ENCODE results near the gene PAWR. TPM values are rescaled to one million over a fixed set of nuclear protein-coding genes. Genes with fewer than 3 reads are reported as not detected.

The PAWR gene
- total and polyA plus RNA-seq, 2 of the 13 experiments (the other 11 are each of a cell fraction or from before 2014, with no cell fraction given), result 29.1 to 36.1 TPM

DNA sequence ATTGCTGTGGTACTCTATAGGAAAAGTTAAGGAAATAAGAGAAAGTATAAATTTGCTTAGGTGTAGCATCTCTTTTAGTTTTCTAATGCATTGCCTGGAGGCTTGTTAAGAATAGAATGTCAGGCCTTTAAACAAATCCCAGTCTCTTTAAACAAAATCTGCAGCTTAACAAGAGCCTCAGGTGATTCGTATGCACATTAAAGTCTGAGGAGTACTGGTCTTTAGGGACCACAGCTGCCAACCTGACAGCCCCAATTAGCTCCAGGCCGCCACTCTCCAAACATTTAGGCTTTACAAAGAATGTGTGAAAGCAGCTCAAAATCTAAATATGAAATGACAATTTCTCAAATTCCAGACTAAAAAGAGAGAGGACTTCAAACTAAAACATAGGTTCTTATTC lies 35.7 kb downstream of the PAWR start (continued):
- no peak for TF ChIP-seq ZNF740 (CRISPR knock-in tag; IDR thresholded peaks at IDR 0.05)
- TF ChIP-seq SOX6 (IDR thresholded peaks at IDR 0.05), result no peak
- TF ChIP-seq SOX6 (CRISPR knock-in tag; IDR thresholded peaks at IDR 0.05), result no peak
- TF ChIP-seq SP5 (CRISPR knock-in tag; IDR thresholded peaks at IDR 0.05; ENCODE audit: borderline replicate concordance, low read depth), result no peak
- no peak for TF ChIP-seq ZNF709 (CRISPR knock-in tag; IDR thresholded peaks at IDR 0.05)
- no peak for TF ChIP-seq TP53 (CRISPR knock-in tag; conservative IDR thresholded peaks at IDR 0.05)
- no peak for TF ChIP-seq ZNF234 (CRISPR knock-in tag; conservative IDR thresholded peaks at IDR 0.05)
- no peak for TF ChIP-seq PCBP1 (IDR thresholded peaks at IDR 0.05; ENCODE audit: borderline replicate concordance, low read depth, low read length)

DNA sequence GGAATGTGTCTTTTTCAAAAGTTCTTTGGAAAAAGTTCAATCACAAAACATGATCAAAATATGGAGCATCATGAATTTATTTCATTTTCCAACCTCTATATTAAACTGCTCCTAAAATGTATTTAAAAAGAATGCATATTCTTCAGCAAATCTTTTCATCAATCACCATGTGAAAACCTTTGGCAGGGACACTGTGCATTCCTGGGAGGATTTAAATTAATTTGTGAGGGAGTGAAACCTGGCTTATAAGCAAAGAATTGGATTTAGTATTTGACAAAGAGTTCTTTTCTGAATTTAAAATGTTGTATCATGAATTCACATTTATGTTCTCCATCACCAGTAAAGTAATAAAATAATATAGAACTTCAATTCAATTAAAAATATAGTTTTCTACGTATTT lies 38.2 kb downstream of the PAWR start:
- FAIRE-seq (no peak), ATAC-seq (no peak), DNase-seq (ENCODE audit: low spot score) (no peak)
- no peaks in the 10 kb centered on the region for H3K9me3 ChIP-seq (ENCODE audit: low read length)
- H3K9ac ChIP-seq (ENCODE audit: insufficient read depth, low read depth, low read length), result no peak overlapping the region
- H3K27ac ChIP-seq (ENCODE audit: extremely low read length, insufficient read depth, low read length), result no peak overlapping the region
- H3K36me3 ChIP-seq (replicated peaks in 1 of 2; ENCODE audit: control insufficient read depth in 1 of 2, insufficient read depth in 2 of 2, low read length in 2 of 2), result peaks cover 3 to 12% of the 10 kb centered on the region in 2 experiments; a peak in 3 of 5 replicates
- H3K4me3 ChIP-seq (replicated peaks in 1 of 3; ENCODE audit: insufficient read depth in 1 of 3, low read depth in 2 of 3, low read length in 3 of 3), result no peak overlapping the region
- POLR2A ChIA-PET, result no interaction called here
- CTCF ChIA-PET (ENCODE audit: low intra/inter-chr PET ratio, low total read pairs), result no interaction called here
- H3K27me3 ChIP-seq (ENCODE audit: control insufficient read depth in 1 of 2, insufficient read depth in 2 of 2, low read length in 2 of 2), result no peaks in the 10 kb centered on the region
- H3K4me1 ChIP-seq (ENCODE audit: insufficient read depth, low read length), result peaks cover 51% of the 10 kb centered on the region
- no TSS peak for BruUV-seq (replicated peaks)
- in situ Hi-C loops (cut with HindIII; ENCODE audit: extremely low pct_ligation_motif_present, low pct_unique_long_range_greater_than_20kb), result no loop called here
- intact Hi-C loops (cut with micrococcal nuclease; ENCODE audit: unreplicated experiment), result no loop called here
- H3K4me2 ChIP-seq (ENCODE audit: low read depth, low read length), result no peak overlapping the region
- no peak overlapping the region for H2AFZ ChIP-seq (ENCODE audit: low read length)
- peaks cover 93% of the 10 kb centered on the region for H3K79me2 ChIP-seq (ENCODE audit: insufficient read depth, low read length)
- peaks cover 47% of the 10 kb centered on the region for H4K20me1 ChIP-seq (ENCODE audit: insufficient read depth, low read length)
- TF ChIP-seq MED13 (CRISPR knock-in tag; IDR thresholded peaks at IDR 0.05) (no peak), MTF1 (CRISPR knock-in tag; IDR thresholded peaks at IDR 0.05) (no peak), SETDB1 (CRISPR knock-in tag; IDR thresholded peaks at IDR 0.05; ENCODE audit: borderline replicate concordance) (no peak), HIC2 (CRISPR knock-in tag; IDR thresholded peaks at IDR 0.05; ENCODE audit: low read depth) (no peak), ZNF253 (CRISPR knock-in tag; IDR thresholded peaks at IDR 0.05; ENCODE audit: borderline replicate concordance) (no peak), NR2F1 (CRISPR knock-in tag; IDR thresholded peaks at IDR 0.05) (no peak), ZNF30 (CRISPR knock-in tag; IDR thresholded peaks at IDR 0.05) (no peak), SMARCE1 (IDR thresholded peaks at IDR 0.05; ENCODE audit: borderline replicate concordance) (no peak), NR2F2 (IDR thresholded peaks at IDR 0.05; ENCODE audit: borderline replicate concordance, low read depth) (no peak), ZNF670 (CRISPR knock-in tag; IDR thresholded peaks at IDR 0.05; ENCODE audit: borderline replicate concordance) (no peak)
- TF ChIP-seq, protein P1, sequence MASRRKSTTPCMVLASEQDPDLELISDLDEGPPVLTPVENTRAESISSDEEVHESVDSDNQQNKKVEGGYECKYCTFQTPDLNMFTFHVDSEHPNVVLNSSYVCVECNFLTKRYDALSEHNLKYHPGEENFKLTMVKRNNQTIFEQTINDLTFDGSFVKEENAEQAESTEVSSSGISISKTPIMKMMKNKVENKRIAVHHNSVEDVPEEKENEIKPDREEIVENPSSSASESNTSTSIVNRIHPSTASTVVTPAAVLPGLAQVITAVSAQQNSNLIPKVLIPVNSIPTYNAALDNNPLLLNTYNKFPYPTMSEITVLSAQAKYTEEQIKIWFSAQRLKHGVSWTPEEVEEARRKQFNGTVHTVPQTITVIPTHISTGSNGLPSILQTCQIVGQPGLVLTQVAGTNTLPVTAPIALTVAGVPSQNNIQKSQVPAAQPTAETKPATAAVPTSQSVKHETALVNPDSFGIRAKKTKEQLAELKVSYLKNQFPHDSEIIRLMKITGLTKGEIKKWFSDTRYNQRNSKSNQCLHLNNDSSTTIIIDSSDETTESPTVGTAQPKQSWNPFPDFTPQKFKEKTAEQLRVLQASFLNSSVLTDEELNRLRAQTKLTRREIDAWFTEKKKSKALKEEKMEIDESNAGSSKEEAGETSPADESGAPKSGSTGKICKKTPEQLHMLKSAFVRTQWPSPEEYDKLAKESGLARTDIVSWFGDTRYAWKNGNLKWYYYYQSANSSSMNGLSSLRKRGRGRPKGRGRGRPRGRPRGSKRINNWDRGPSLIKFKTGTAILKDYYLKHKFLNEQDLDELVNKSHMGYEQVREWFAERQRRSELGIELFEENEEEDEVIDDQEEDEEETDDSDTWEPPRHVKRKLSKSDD (CRISPR knock-in tag; IDR thresholded peaks at IDR 0.05; ENCODE audit: low read depth), result no peak
- TF ChIP-seq, protein P2, sequence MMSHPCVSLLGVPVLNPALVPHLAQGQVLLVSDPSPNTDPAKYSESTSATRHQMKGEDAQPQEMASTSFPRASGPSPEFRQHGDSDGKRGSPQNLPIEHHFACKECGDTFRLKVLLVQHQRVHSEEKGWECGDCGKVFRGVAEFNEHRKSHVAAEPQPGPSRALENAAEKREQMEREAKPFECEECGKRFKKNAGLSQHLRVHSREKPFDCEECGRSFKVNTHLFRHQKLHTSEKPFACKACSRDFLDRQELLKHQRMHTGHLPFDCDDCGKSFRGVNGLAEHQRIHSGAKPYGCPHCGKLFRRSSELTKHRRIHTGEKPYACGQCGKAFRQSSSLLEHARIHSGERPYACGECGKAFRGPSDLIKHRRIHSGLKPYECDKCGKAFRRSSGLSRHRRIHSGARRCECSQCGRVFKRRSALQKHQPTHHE (CRISPR knock-in tag; IDR thresholded peaks at IDR 0.05; ENCODE audit: borderline replicate concordance), result no peak
- WGBS (ENCODE audit: low lambda C conversion rate), result 96% methylated on average over 1 of the region's 1 CpG
